ENCODE measurements around the gene SOCS1.

- TF ChIP-seq CTCF (IDR thresholded peaks at IDR 0.05) (no peak), POLR2A (IDR thresholded peaks at IDR 0.05; ENCODE audit: low read depth) (no peak), POLR2AphosphoS5 (IDR thresholded peaks at IDR 0.05) (no peak)
These were observed 4.2 kb downstream of the SOCS1 start for GRCh38 chr16:11251525-11252481.
